Measurements from ENCODE around the gene CACNA2D4.

Gene CACNA2D4

DNA sequence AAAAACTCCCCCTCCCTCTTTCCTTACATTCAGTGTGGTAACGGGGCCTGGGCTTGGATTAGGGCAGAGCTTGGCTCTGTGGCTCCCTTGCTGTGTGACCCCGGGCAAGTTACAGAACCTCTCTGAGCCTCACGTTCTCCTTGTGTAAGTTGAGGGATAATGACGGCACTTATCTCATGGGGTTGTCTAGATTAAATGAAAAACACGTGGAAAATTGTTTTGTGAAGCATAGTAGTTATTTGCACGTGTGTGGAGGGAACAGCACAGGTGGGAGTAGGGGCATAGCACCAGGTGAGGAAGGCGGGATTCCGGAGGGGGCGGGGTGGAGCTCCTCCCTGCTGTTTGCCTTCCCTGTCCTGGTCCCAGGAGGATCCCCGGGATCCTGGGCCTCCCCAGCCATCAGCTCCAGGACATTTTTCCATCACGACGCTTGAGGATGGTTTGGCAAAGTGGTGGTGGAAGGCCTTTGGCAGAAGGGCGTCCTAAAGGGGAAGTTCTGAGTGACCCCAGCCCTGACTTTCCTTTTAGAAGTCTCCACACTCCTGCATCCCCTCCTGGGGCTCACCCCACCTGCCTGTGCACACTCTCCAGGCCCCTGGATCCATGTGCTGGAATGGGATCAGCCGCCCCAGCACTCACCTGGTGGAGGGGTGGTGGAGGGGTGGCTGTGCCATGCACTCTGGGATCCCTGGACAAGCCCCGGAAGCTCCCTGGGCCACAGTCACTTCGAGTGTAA, 75.4 kb downstream of the CACNA2D4 start:
- no peak for DNase-seq

DNA sequence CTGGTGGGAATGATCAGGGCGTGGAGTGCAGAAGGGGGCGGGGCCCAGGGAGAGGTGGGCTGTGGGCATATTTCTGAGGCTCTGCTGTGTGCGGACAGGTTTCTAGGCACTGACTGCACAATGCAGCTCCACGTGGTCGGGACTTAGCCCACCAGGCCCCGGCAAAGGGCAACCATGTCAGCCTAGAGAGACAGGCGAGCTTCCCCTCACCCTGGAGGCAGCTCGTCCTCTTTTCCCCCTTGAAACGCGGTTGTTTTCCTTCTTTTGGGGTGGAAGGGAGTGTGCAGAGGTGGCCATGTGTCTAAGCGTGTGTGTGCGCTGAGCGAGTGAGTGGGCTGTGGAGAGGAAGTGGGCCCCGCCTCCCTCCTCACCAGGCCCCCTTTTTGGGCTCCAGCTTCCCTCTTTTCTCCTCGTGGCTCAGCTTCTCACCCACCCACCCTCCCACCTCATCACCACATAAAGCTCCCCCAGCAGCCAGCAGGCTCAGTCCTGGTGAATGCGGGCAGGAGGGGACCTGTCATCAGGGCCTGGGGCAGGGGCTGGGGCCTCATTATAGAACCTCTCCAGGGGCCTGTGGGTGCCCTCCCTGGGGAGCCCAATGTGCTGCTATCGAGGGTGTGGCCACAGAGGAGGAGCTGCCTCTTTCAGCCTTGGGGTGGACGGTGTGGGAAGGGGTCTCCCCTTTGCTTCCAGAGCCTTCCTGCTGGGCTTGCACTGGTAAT, 76.1 kb downstream of the CACNA2D4 start:
- DNase-seq: no peak

DNA sequence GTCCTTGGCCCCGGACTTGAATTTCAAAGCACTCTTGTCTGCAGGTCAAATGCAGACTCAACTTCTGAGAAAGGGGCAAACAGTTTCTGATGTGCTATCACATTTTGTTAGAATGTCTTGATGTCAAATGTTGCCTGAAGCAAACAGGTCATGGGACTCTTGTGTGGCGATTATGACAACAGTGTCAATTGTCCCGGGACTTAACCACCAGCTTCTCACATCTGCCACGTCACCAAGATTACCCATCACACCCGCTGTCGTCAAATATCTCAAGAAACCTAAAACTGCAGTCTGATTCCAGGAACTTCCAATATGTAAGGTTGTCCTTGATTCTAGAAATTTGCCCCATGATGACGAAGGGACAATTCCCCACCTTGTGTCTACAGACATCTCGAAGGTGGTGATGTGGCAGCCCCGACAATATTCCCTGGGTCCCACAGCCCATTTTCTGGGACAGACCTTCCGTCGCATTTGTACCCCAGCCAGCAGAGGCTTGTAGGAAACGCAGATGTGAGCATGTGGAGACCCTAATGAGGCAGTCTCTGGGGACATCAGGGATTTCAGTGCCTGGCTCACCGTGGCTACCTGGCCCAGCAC, 76.8 kb downstream of the CACNA2D4 start:
- DNase-seq: no peak

DNA sequence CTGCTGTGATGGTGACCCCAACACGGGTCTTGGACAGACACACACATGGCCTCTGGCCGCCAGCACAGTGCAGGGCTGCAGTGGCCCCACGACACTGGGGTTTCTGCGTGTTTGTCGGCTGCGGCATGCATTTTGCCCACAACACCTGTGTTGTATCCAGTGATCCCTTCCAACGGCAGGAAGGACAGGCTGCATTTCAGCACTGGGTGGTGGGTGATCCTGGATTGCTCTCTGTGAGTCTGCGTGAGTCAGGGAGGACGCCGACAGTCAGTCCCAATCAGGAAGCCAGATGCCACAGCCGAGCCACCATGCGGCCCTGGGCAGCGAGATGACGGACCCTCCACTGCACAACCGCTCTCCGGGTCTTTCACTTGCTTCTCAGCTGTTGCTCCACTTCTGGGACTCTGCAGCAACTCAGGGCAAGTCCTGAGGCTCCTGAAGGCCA, 77.4 kb downstream of the CACNA2D4 start:
- no peak for DNase-seq

DNA sequence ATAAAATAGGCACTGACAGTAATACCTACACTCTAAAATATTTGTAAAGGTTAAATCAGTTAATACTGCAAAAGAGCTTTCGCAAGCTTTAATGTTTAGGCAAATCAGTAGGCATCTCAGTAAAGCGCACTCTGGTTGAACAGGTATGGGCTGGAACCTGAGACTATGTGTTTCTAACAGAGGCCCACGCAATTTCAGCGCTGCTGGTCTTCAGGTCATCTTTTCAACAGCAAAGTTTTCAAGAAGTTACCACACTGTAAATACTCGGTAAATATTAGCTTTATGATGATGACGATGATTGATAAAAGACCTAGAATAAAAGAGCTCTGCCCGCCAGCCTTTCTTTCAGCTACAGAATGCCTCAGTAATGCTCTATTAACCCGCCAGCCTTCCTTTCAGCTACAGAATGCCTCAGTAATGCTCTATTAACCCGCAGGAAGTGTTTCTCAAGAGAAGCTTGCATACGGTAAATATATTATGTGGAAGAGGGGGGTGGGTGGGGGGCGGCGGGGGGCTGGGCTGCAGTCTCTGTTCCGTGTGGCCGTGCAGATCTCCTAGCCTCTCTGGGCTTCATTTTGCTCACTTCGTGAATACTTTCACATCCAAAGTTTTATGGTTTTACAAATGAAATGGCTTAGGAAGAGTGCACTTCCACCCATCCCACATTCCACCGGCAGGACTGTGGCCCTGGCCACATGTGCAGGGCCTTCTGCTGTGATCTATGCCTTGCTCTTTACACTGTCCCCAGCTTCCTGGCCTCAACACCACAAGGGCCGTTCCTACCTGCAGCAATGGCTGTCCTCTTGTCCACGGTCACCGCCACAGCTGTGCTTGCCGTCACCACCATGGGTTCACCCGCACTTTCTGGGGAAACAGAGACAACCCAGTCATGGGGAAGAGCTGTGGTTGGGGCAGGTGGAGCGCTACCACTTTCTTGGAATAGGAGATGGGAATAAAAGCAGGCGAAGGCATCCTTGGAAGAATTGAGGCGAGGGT, 78.2 kb downstream of the CACNA2D4 start:
- DNase-seq: no peak

DNA sequence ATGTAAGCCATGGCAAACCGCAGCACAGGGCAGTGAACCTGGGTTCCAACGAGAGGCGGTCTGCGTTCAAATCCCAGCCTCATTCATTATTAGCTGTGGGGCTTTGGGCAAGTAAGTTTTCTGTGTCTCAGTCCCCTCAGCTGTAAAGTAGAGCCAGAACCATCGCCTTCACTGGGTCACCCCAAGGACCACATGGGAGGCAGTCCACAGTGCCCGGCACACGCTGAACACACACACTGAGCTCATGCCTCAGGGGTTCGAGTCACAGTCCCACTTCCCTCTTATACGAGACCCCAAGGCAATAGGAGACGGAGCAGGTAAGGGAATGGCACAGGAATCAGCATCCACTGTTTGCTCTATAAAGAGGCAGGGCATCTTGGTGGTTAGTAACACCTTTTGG, 79.0 kb downstream of the CACNA2D4 start:
- DNase-seq: no peak

DNA sequence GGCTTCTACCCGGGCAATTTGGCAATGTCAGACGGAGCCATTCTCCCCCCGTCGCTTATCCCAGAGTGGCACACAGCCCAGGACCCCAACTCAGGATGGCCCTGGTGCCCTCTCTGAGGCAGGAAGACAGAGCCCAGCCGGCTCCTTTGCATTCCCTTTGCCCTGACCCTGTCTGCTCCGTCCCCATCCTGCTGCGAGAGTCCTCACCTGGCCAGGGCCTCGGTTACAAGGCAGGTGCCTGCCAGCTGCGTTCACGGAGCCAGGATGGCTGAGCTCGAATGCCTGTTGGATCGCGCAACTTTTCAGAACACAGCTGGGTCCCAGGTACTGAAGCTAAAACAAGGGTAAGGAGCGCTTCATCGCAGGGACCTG, 79.5 kb downstream of the CACNA2D4 start:
- no peak for DNase-seq

DNA sequence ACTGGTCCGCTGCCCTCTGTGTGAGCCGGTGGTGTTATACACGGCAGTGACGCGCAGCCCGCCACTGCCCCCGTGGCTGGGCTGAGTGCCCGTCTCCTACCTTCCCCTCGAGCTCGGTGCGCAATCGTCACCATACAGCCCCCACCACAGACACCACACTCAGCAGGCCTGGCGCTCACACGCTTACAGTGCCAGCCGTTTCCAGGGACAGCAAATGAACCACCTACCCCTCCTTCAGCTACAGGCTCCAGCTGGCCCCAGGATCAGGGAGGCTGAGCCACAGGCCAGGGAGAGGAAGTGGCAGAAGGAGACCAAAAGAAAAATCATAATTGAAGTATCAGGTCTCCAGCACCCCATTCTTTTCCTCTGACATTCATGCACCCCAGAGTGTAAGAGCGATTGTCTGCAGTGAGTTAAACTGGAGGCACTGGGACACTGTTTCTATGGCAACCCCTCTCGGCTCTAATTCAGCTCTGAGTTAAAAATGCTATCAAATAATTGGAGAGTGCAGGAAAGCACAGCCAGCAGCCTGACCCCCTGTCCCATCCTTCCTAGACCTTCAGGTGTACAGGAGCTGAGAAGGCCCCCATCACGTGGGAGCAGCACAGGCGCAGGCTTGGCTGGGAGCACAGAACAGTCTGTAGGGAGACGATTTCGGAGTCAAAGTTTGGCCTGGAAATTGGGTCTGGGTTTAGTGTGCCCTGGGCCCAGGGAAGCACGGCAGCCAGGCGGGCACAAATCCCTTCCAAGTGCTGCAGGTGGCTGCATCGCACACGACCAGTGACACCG, 80.1 kb downstream of the CACNA2D4 start:
- DNase-seq: no peak

DNA sequence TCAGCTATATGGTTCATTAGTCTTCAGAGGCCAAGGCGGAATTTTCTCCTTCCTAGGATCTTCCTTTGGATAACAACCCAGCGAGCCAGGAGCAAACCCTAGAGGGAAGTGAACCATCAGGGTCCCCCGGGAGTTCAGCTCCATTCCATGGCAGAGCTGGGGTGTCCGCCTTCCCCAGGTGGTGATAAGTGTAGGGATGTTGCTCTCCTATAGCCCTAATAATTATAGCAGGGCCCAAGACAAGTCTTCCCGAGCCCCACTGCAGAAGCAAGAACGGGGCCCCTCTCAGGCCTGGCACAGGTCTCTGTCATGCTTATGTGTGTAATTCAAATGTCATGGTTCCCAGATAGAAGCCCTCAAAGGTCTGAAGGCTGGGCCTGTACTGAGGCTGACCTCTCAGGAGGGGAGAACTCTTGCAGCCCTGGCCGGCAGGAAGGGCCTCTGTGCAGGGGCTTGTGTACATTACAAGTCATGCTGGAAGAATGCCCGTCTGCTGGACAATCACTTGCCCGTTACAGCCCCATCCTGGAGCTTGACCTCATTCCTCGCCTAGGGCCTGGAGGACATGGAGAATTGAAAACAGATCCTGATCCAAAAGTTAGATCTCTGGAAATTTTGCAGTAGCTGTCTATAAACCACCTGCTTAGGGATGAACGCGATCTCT, 80.8 kb downstream of the CACNA2D4 start:
- DNase-seq: no peak

DNA sequence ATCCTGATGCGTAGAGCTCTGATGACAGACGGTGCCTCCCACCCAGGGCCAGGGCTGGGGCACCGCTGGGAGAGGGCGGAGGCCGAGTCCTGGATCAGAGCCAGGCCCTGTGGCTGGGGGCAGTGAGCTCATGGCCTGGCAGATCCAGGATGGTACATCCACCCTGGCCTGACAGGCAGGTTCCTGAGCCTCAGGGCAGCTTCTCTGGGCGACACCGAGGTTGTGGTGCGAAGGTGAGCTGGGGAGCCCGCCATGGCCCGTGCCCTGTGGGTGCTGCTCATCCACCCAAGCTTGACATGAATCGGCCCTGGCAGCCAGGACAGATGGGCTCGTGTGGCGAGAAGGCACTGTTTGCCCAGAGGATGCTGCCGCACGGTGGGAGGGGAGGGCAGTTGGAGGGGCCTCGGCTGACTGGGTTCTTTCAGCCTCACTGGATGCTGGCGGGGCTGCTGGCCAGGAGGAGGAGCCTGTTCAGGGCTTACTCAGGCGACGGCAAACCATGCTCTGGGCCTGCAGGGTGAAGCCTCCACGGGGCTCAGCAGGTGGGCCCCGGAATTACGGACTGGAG, 81.5 kb downstream of the CACNA2D4 start:
- no peak for DNase-seq

DNA sequence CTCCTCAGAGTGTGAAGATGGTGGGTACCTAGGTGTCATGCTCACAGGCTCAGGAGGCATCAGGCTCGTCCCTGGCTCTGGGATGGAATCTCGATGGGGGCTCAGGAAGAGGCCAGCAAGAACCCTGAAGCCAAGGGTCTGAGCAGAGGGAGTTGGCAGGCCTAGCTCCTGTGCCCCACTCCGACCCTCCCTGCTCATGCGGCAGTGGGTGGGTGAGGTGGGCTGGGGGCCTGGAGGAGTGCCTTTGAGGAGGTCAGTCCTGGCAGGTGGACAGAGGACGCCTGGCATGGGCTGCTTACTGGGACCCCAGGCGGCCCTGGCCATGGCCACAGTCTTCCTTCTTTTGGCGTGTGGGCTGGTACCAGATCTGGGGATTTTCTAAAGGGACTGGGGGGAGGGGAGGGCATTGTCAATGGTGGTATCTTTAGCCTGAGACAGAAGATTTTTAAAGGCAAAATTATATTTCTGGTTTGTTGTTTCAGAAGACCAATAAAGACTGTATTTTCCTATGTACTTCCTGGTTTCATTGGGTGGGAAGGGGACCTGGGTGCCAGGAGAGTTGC, 82.1 kb downstream of the CACNA2D4 start:
- no peak for DNase-seq

DNA sequence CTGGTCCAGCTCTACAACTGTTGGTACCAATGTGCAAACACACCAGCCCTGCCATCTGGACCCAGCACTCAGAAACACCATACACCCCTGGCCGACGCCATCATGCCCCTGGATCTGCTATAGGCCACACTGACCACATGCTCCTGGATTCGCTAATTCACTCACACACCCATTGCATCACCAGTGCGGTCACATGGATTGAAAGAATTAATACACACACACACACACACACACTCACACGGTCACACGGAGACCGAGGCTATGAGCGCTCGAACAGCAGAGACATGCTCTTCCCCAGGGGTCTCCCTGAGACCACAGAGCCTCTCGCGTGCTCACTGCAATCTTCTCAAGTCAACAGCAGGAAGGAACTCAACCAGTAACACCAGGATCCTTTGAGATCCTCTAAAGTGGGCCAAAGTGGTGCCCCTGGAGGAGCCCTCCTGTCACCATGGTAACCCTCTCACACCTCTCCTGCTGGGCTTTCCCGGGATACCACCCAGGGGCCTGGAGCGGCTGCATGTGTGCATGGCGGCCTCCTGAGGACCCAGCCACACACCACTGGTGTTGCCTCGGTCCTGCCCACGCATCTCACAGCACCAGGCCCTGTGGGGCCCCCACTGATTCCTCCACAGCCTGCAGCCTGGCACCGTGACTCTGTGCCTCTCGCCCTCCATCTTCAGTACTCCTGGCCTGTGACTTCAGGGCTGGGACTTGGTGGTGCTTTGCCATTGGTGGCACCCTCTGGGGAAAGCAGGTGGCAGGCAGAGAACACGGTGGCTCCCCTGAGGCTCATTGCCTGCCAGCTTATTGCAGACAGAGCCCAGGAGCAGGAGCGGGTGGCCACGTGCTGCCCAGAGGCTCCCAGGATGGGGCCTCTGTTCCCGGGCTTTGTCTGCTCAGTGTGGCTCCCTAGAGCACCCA, 83.0 kb downstream of the CACNA2D4 start:
- no peak for DNase-seq

DNA sequence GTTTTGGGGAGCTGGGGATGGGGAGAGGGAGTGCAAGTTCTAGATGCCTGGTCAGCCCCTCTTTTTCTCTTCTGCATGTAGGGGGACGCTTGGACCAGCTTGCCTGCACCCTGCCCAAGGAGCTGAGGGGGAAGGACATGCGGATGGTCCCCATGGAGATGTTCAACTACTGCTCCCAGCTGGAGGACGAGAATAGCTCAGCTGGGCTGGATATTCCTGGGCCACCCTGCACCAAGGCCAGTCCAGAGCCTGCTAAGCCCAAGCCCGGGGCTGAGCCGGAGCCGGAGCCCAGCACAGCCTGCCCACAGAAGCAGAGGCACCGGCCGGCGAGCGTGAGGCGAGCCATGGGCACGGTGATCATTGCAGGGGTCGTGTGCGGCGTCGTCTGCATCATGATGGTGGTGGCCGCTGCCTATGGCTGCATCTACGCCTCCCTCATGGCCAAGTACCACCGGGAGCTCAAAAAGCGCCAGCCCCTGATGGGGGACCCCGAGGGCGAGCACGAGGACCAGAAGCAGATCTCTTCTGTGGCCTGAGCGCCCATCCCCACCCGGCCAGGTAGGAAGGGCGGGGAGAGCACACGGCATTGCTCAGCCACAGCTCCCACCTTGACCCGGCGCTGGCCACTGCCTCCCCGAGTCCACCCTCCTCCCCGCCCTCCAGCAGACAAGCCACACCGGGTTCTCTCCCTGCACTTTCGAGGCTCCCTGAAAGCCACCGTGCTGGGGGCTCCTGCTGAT, 84.1 kb downstream of the CACNA2D4 start:
- no peak for DNase-seq

DNA sequence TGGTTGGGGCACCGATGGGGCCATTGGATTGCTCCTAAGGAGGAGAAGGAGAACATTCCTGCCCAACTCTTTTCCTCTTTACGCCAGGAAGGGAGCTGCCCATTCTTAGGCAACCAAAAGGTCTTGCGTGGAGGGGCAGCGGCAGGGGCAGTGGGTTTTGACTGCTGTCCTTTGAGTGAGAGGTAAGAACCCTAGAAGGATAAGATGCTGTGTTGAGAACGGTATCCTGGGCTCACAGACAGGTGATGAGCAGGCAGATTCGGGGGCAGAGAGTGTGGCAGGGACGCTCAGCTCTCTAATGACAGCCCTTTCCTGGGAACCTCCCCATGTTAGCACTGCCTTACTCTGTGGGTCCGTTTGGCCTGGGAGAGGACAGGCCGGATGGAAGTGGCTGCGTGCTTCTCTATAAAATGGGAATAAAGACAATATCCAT, 84.8 kb downstream of the CACNA2D4 start:
- DNase-seq: no peak

DNA sequence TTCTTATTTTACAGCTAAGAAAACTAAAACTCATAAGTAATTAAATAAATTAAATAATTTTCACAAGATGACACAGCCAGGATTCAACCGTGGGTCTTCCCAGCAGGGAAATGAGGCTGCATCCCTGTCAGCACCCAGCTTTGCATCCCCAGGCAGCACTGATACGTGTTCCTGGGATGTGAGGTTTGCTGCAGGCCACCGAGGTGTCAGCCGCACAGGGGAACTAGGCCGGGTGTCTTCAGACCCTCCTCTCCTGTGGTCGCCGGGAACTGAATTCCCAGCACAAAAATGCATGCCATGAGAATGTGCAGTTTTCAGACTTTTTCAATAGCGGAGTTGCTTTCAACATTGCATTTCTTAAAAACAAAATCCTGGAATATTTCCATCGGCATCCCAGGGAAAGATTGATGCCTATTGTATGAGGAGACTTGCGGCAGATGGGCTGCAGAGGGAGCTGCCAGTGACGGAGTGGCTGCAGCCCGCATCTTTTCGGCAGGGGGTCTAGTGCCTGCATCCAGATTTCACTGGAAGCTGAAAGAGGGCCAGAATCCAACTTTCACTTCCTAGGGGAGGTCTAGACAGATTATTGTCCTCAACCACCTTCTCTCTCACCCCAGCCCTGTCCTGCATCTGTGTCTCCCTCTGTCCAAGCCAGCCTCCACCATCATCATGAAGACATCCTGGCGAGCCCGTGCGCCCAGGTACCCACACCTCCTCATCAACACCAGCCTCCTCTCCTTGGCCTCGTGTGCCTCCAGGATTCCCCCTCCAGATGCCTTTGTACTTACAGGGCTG, 85.5 kb downstream of the CACNA2D4 start:
- no peak for DNase-seq

DNA sequence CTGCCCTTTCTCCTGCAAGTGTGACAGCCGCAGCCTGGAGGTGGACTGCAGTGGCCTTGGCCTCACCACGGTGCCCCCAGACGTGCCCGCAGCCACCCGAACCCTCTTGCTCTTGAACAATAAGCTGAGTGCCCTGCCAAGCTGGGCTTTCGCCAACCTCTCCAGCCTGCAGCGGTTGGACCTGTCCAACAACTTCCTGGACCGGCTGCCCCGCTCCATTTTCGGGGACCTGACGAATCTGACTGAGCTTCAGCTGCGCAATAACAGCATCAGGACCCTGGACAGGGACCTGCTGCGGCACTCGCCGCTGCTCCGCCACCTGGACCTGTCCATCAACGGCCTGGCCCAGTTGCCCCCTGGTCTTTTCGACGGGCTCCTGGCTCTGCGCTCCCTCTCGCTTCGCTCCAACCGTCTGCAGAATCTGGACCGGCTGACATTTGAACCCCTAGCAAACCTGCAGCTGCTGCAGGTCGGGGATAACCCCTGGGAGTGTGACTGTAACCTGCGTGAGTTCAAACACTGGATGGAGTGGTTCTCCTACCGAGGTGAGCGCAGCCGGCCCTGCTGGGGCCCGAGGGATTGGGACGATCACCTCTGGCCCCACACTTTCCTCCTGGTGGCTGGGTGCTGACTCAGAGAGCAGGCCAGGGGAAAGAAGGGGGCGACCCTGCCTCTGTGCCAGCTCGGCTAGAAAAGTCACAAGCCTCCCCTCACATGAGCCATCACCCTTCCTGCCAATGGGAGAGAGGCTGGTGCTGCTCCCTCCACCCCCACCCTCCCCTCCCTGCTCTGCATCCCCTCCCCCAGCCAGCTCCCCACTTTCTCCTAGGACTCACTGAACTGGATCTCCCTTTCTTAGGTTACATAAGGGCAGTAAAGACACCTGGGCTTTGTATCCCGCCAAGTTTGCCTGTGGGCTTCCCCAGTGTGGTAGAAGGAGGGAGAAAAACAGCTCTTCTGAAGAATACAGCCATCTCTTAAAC, 87.2 kb downstream of the CACNA2D4 start:
- DNase-seq: no peak

DNA sequence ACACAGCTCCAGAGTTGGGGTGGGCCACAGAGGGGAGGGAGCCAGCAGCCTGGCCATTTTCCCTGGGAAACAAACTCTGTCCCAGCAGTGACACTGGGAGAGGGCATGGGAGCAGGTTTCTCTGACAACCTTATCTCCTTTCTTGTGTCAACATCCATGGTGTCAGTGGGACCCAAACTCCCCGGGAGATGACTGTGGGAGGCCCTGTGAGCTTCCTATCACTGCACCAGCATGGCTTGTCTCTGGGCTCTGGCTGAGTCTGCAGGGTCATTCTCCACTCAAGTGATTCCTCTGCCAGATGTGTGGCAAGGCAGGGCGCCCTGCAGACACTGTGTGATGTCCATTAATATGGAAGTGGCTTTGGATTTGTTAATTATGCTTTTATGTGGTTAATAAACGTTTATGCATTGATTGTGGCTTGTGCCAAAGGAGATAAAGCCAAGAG, 88.0 kb downstream of the CACNA2D4 start:
- no peak for DNase-seq
